H1 (cell line): ENCODE data around the gene ACOT7. TPM values are rescaled to one million over a fixed set of nuclear protein-coding genes. Genes with fewer than 3 reads are reported as not detected.

Experiments used
- CTCF ChIA-PET: fragments of 300-600 bp; sonication (Branson Sonifier 250); formaldehyde crosslinking; loops from one replicate; lab custom pipeline; 2021; ENCODE audit not compliant: partially characterized antibody; lab: Charles Lee
- POLR2A ChIA-PET: fragments of 300-600 bp; sonication (Branson Sonifier 250); formaldehyde crosslinking; loops from one replicate; lab custom pipeline; 2021; ENCODE audit warnings: inconsistent platforms; ENCODE audit not compliant: partially characterized antibody; lab: Charles Lee
- DNase-seq, 2 experiments: peaks; one replicate each; pipeline versions ENCODE4 v3.0.0 to v3.0.0-alpha.2; 2010 to 2022; ENCODE audit warnings: low spot score in 2 of 2, low read depth in 1 of 2, mixed read lengths in 1 of 2
- FAIRE-seq: peaks from 2 replicates; lab custom pipeline; 2011; peaks lifted over from hg19 to GRCh38; lab: Jason Lieb, UNC
- H2AFZ ChIP-seq: 2 replicates; pipeline ENCODE4 v1.8.1; 2012; ENCODE audit warnings: low read length, inconsistent platforms
- H2AK5ac ChIP-seq: 2 replicates; pipeline ENCODE4 v1.6.1; 2013; ENCODE audit warnings: low read depth, low read length
- H2BK120ac ChIP-seq: replicated peaks from 2 replicates; pipeline ENCODE3; 2013; ENCODE audit warnings: low read depth, low read length, inconsistent platforms
- H2BK12ac ChIP-seq: 2 replicates; pipeline ENCODE4 v1.6.1; 2013; ENCODE audit warnings: low read depth, low read length
- H2BK15ac ChIP-seq: 2 replicates; pipeline ENCODE4 v1.6.1; 2013; ENCODE audit warnings: low read length
- H2BK20ac ChIP-seq: 2 replicates; pipeline ENCODE4 v1.6.1; 2013; ENCODE audit warnings: low read length
- H2BK5ac ChIP-seq: 2 replicates; pipeline ENCODE4 v1.6.1; 2013; ENCODE audit warnings: low read depth, low read length
- H3K14ac ChIP-seq: 2 replicates; pipeline ENCODE4 v1.6.1; 2013; ENCODE audit warnings: inconsistent platforms; ENCODE audit not compliant: insufficient read length
- H3K18ac ChIP-seq: 2 replicates; pipeline ENCODE4 v1.6.1; 2013; ENCODE audit warnings: low read length; ENCODE audit errors: extremely low read depth
- H3K23ac ChIP-seq: 2 replicates; pipeline ENCODE4 v1.6.1; 2013; ENCODE audit warnings: inconsistent platforms; ENCODE audit not compliant: insufficient read length
- H3K23me2 ChIP-seq: 2 replicates; pipeline ENCODE4 v1.6.1; 2013; ENCODE audit warnings: low read depth, low read length
- H3K27ac ChIP-seq: 2 replicates; pipeline ENCODE4 v1.6.1; 2011; ENCODE audit warnings: low read depth, low read length, inconsistent platforms
- H3K27me3 ChIP-seq, 4 experiments: replicated peaks in 1 of 4; 1 replicate in 1 of 4; 2 replicates in 3 of 4; pipeline versions ENCODE4 v1.6.1 to v1.8.1; 2011 to 2013; ENCODE audit warnings: low read length in 3 of 4, mild to moderate bottlenecking in 3 of 4, inconsistent platforms in 2 of 4, mixed read lengths in 2 of 4, moderate library complexity in 1 of 4; ENCODE audit not compliant: control insufficient read depth in 3 of 4, insufficient read depth in 3 of 4; ENCODE audit errors: extremely low read depth in 1 of 4
- H3K36me3 ChIP-seq, 4 experiments: 2 replicates each; pipeline versions ENCODE4 v1.6.1 to v1.8.1; 2011 to 2013; ENCODE audit warnings: mild to moderate bottlenecking in 4 of 4, low read length in 3 of 4, moderate library complexity in 2 of 4, control low read depth in 1 of 4, inconsistent platforms in 1 of 4; ENCODE audit not compliant: insufficient read depth in 4 of 4, control insufficient read depth in 2 of 4
- H3K4ac ChIP-seq: replicated peaks from 2 replicates; pipeline ENCODE3; 2013; ENCODE audit warnings: low read length, low read depth, mixed read lengths, inconsistent platforms; ENCODE audit not compliant: insufficient read length
- H3K4me1 ChIP-seq, 4 experiments: replicated peaks in 1 of 4; 1 replicate in 1 of 4; 2 replicates in 3 of 4; pipeline versions ENCODE4 v1.6.1 to v1.8.1; 2011 to 2013; ENCODE audit warnings: low read length in 3 of 4, inconsistent platforms in 2 of 4, mixed read lengths in 1 of 4; ENCODE audit not compliant: insufficient read depth in 4 of 4, control insufficient read depth in 3 of 4
- H3K4me2 ChIP-seq, 2 experiments: 2 replicates each; pipeline versions ENCODE4 v1.6.1 to v1.8.1; 2011 to 2013; ENCODE audit warnings: low read depth in 2 of 2, low read length in 2 of 2, control low read depth in 1 of 2, inconsistent platforms in 1 of 2, mild to moderate bottlenecking in 1 of 2; ENCODE audit not compliant: insufficient read depth in 1 of 2
- H3K4me3 ChIP-seq, 4 experiments: fragments of 200-600, 300-600 bp in 1 of 4; sonication (generic), shearing (Covaris generic), sonication (Bioruptor Twin) in 1 of 4; 2 replicates each; pipeline versions ENCODE4 v1.5.1 to v1.8.1; 2011 to 2016; ENCODE audit warnings: low read length in 4 of 4, low read depth in 3 of 4, control low read depth in 2 of 4, inconsistent platforms in 2 of 4, mild to moderate bottlenecking in 2 of 4, mixed read lengths in 1 of 4, moderate library complexity in 1 of 4; ENCODE audit not compliant: insufficient read depth in 2 of 4; ENCODE audit errors: extremely low read depth in 1 of 4
- H3K56ac ChIP-seq: replicated peaks from 2 replicates; pipeline ENCODE3; 2013; ENCODE audit warnings: low read depth, mild to moderate bottlenecking, mixed read lengths, low read length, inconsistent platforms; ENCODE audit not compliant: insufficient read length
- H3K79me1 ChIP-seq: 2 replicates; pipeline ENCODE4 v1.6.1; 2013; ENCODE audit warnings: low read depth, low read length, control low read depth
- H3K79me2 ChIP-seq, 2 experiments: 2 replicates each; pipeline versions ENCODE4 v1.6.1 to v1.8.1; 2012 to 2013; ENCODE audit warnings: low read length in 2 of 2, mild to moderate bottlenecking in 2 of 2, inconsistent platforms in 1 of 2; ENCODE audit not compliant: insufficient read depth in 2 of 2, control insufficient read depth in 1 of 2
- H3K9ac ChIP-seq, 4 experiments: replicated peaks in 1 of 4; 1 replicate in 1 of 4; 2 replicates in 3 of 4; pipeline versions ENCODE4 v1.6.1 to v1.8.1; 2011 to 2013; ENCODE audit warnings: low read depth in 3 of 4, low read length in 3 of 4, control low read depth in 2 of 4, mild to moderate bottlenecking in 2 of 4, moderate library complexity in 2 of 4, inconsistent platforms in 1 of 4; ENCODE audit errors: extremely low read depth in 1 of 4
- H3K9me3 ChIP-seq, 2 experiments: 2 replicates each; pipeline versions ENCODE4 v1.6.1 to v1.8.1; 2012 to 2013; ENCODE audit warnings: mild to moderate bottlenecking in 2 of 2, moderate library complexity in 2 of 2, control low read depth in 1 of 2, inconsistent platforms in 1 of 2, low read depth in 1 of 2, low read length in 1 of 2, mixed read lengths in 1 of 2; ENCODE audit not compliant: insufficient read depth in 2 of 2
- H4K20me1 ChIP-seq, 2 experiments: replicated peaks in 1 of 2; 2 replicates each; pipeline versions ENCODE3 to v1.8.1; 2011 to 2013; ENCODE audit warnings: inconsistent platforms in 2 of 2, low read length in 2 of 2, mild to moderate bottlenecking in 1 of 2; ENCODE audit not compliant: insufficient read depth in 2 of 2, control insufficient read depth in 1 of 2
- H4K5ac ChIP-seq: 2 replicates; pipeline ENCODE4 v1.6.1; 2013; ENCODE audit warnings: low read length, low read depth, mixed read lengths, inconsistent platforms; ENCODE audit not compliant: insufficient read length
- H4K8ac ChIP-seq: 2 replicates; pipeline ENCODE4 v1.8.0; 2013; ENCODE audit warnings: mild to moderate bottlenecking, moderate library complexity, low read length, inconsistent platforms; ENCODE audit not compliant: insufficient read depth; ENCODE audit errors: extremely low read depth
- H4K91ac ChIP-seq: replicated peaks from 2 replicates; pipeline ENCODE3; 2013; ENCODE audit warnings: low read length, mixed read lengths, inconsistent platforms; ENCODE audit not compliant: insufficient read length
- EP300 ChIP-seq, 2 experiments: IDR thresholded peaks; 1 replicate in 1 of 2; 2 replicates in 1 of 2; pipeline ENCODE4 v1.6.1; 2011 to 2012; ENCODE audit warnings: low read depth in 2 of 2, low read length in 2 of 2, mild to moderate bottlenecking in 2 of 2, borderline replicate concordance in 1 of 2, inconsistent platforms in 1 of 2, moderate library complexity in 1 of 2
- GTF2F1 ChIP-seq: IDR thresholded peaks from 2 replicates; pipeline ENCODE4 v1.6.1; 2012; ENCODE audit warnings: low read depth, low read length, improper control_type of control experiment, borderline replicate concordance
- NRF1 ChIP-seq: IDR thresholded peaks from 2 replicates; pipeline ENCODE4 v1.6.1; 2011; ENCODE audit warnings: mild to moderate bottlenecking, low read depth, low read length, improper control_type of control experiment
- PHF8 ChIP-seq: fragments of 200-600 bp; sonication (generic); conservative IDR thresholded peaks from 2 replicates; pipeline ENCODE4 v1.7.1; 2012; ENCODE audit warnings: low read depth, mild to moderate bottlenecking, inconsistent platforms, low read length, moderate library complexity
- SIRT6 ChIP-seq: IDR thresholded peaks from one replicate; pipeline ENCODE4 v1.7.1; 2012; ENCODE audit warnings: low read length, inconsistent platforms
- TEAD4 ChIP-seq: IDR thresholded peaks from 2 replicates; pipeline ENCODE4 v1.6.1; 2012; ENCODE audit warnings: low read depth, low read length, inconsistent platforms, mixed read lengths
- YY1 ChIP-seq: IDR thresholded peaks from 2 replicates; pipeline ENCODE4 v1.6.1; 2011; ENCODE audit warnings: low read depth, mild to moderate bottlenecking, low read length
- WGBS, 2 experiments: shearing (Covaris generic) in 1 of 2; methylation state at CpG; one replicate each; pipeline versions ENCODE4 v1.1.6 to v1.1.7; 2013 to 2015; ENCODE audit warnings: low lambda C conversion rate in 2 of 2, mixed read lengths in 2 of 2, inconsistent platforms in 1 of 2, low coverage in 1 of 2, missing lambda C conversion rate in 1 of 2; ENCODE audit not compliant: insufficient replicate concordance in 2 of 2, insufficient coverage in 1 of 2, insufficient read length in 1 of 2; ENCODE audit errors: extremely low coverage in 1 of 2, missing lambda C conversion rate in 1 of 2; 5-methylcytosine and 5-hydroxymethylcytosine counted together
- polyA plus RNA-seq, 7 experiments: library from polyadenylated mRNA; depleted of rRNA in 3 of 7; stranded (reverse) in 5 of 7; unstranded in 2 of 7; fragments of >200 nt in 5 of 7; fragments of 200-250 nt in 2 of 7; gene quantifications; 1 replicate in 5 of 7; 2 replicates in 1 of 7; 4 replicates in 1 of 7; pipeline versions ENCODE4 v1.2.1 to v1.2.3, GENCODE V29; 2011 to 2013; ENCODE audit warnings: missing spikeins in 2 of 7, mixed read lengths in 2 of 7
- total RNA-seq: library from RNA; stranded (reverse); fragmentation: NEBNext Ultra II Directional; extraction: Animal tissue kit (Norgen Biotek cat#: 25700); gene quantifications from 2 replicates; pipeline ENCODE4 v1.2.1, GENCODE V29; 2021

The ACOT7 gene
- total and polyA plus RNA-seq, 2 of the 8 experiments (the other 6 are each of a cell fraction or from before 2014, with no cell fraction given): 151 to 214 TPM

DNA sequence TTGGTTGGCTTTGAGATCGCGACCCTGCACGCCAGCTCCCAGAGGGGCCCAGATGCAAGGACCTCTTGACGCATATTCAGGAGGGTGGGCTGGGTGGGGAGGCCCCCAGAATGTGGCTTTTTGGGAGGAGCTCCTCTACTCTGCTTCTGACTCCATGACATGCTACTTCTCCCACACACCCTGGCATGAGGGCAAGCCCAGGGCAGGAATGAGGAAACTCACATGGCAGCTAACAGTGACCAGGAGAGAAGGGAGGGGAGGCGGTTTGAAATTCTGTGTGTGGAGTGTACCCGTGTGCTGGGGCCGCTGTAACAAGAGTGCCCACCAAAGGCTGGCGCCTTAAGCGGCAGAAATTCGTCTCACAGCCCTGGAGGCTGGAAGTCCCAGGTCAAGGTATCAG is 71.4 kb downstream of the ACOT7 start:
- Histone ChIP-seq H2AK5ac (no peak overlapping the region), H3K56ac (no peak overlapping the region), H3K4ac (no peak overlapping the region), H2BK120ac (no peak overlapping the region)
- no peak for TF ChIP-seq SIRT6
- TF ChIP-seq GTF2F1: no peak
- no peak for TF ChIP-seq EP300 (IDR thresholded peaks at IDR 0.05; ENCODE audit: borderline replicate concordance in 1 of 2, low read depth in 2 of 2, low read length in 2 of 2)
- TF ChIP-seq PHF8: no peak
- TF ChIP-seq YY1: no peak
- TF ChIP-seq NRF1: no peak
- no peak for TF ChIP-seq TEAD4
- TF ChIP-seq, all 59 proteins: peak for 0
- DNase-seq (no peak), FAIRE-seq (no peak)
- H3K14ac ChIP-seq: no peak overlapping the region
- H2BK12ac ChIP-seq: no peak overlapping the region
- H3K27me3 ChIP-seq: no peaks in the 10 kb centered on the region
- H3K4me2 ChIP-seq: no peak overlapping the region
- H4K91ac ChIP-seq: no peak overlapping the region
- H2BK15ac ChIP-seq: no peak overlapping the region
- ChIA-PET CTCF (interaction anchor here (1.5 to 2.2 kb wide), 2 partner anchors 16 to 75 kb away, joined by 5 read pairs; no protein-coding TSS in a partner anchor), POLR2A (no interaction called here)
- H4K20me1 ChIP-seq: peaks cover 1 to 4% of the 10 kb centered on the region in 2 experiments
- no peaks in the 10 kb centered on the region for H3K4me1 ChIP-seq
- no peak overlapping the region for H3K27ac ChIP-seq
- H2BK5ac ChIP-seq: no peak overlapping the region
- no peak overlapping the region for H4K5ac ChIP-seq
- no peak overlapping the region for H2BK20ac ChIP-seq
- no peak overlapping the region for H3K4me3 ChIP-seq
- H3K23ac ChIP-seq: no peak overlapping the region
- peaks cover 0 to 16% (median 6%) of the 10 kb centered on the region in 4 experiments; a peak in 6 of 8 replicates for H3K36me3 ChIP-seq
- no peaks in the 10 kb centered on the region; the same call in 1 of the 2 replicates for H3K79me1 ChIP-seq
- H3K9me3 ChIP-seq: no peaks in the 10 kb centered on the region
- no peak overlapping the region for H3K9ac ChIP-seq
- no peaks in the 10 kb centered on the region for H3K23me2 ChIP-seq
- WGBS, 2 experiments: 86% methylated on average over 6 of the region's 10 CpGs; no CpG with 5 or more reads in 1 of the 2 experiments
- H2AFZ ChIP-seq: no peak overlapping the region
- H3K18ac ChIP-seq: no peak overlapping the region
- H3K79me2 ChIP-seq: no peaks in the 10 kb centered on the region
- H4K8ac ChIP-seq: no peak overlapping the region
